ENCODE measurements around the gene NYAP1.
"Not testable (repeated sequence)": the region's sequence is repeated elsewhere in the genome, so short reads cannot be mapped to it uniquely, and the experiment has no call there.

NYAP1 gene

DNA sequence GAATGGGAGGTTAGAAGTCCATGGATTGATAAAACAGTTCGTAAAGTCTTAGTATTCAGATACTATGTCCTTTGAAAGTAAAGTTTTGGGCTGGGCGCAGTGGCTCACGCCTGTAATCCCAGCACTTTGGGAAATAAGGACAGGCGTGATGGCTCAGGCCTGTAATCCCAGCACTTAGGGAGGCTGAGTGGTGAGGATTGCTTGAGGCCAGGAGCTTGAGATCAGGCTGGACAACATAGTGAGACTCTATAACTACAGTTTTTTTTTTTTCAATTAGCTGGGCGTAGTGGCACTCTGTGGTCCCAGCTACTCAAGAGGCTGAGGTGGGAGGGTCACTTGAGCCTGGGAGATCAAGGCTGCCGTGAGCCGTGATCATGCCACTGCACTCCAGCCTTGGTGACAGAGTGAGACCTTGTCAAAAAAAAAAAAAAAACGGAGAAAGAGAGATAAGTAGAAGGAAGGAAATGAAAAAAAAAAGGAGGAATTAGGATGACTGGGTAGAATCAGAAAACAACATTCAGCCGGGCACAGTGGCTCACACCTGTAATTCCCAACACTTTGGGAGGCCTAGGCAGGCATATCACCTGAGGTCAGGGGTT lies 29.6 kb downstream of the NYAP1 start:
- DNase-seq (ENCODE audit: low read depth in 2 of 2) = no peak

DNA sequence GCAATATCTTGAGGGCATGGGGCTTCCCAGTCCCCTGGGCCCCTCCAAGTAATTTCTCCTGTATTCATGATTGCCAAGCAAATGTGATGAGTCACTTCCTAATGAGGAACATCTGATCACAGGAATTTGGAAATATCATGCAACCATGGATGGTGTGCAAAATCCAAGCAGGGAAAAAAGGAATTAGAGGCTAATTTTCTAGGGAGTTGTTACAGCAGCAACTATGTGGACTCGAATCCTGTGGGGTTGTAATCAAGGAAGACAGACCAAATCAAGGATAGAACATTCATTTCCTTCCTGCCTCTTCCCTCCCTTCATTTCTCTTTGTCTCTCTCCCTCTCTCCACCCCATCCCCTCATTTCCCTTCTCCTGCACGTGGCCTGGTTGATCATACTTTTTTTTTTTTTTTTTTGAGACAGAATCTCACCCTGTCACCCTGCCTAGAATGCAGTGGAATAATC lies 31.4 kb downstream of the NYAP1 start:
- DNase-seq (ENCODE audit: low read depth in 2 of 2) = no peak

DNA sequence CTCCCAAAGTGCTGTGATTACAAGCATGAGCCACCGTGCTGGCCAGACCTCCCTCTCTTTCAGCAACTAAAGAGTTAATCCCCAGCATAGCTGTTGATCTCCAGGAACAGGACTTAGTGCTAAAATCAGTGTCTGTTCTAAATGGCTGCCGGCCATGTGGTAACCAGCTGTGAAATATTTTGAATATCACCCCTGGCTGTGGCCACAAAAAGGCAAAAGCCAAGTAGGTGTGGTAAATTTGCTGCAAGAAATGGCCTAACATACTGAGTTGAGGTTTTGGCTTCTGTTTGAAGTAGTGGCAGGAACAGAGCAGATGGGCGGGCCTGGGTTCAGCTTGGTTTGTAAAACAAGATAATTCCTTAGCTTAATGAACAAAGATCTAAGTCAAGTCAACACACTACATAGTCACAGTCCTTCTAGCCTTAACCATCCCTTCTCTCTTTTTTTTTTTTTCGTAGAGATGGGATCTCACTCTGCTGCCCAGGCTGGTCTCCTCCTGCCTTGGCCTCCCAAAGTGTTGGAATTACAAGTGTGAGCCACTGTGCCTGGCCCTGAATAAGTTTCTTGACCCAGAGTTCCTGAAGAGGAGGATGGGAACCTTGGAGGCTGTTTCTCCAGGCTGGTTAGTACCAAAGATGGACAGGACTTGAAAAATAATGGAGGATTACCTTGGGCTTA lies 32.5 kb downstream of the NYAP1 start:
- peak; percentile 19 to 23 for DNase-seq (ENCODE audit: low read depth in 2 of 2)

DNA sequence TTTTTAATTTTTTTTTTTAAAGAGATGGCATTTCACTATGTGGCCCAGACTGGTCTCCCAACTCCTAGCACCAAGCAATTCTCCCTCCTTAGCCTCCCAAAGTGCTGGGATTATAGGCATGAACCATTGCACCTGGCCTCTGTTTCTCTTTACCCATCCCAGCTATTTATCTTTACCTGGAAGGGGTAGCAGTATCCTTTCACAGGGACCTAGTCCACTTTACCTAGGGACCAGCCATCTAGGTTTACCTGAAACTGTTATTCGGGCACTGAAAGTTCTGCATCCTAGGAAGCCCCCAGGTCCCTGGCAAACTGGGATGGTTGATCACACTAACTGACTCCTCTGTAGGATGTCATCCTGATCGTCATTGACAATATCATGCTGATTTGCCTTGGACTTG lies 33.6 kb downstream of the NYAP1 start:
- DNase-seq (ENCODE audit: low read depth in 2 of 2) = no peak

DNA sequence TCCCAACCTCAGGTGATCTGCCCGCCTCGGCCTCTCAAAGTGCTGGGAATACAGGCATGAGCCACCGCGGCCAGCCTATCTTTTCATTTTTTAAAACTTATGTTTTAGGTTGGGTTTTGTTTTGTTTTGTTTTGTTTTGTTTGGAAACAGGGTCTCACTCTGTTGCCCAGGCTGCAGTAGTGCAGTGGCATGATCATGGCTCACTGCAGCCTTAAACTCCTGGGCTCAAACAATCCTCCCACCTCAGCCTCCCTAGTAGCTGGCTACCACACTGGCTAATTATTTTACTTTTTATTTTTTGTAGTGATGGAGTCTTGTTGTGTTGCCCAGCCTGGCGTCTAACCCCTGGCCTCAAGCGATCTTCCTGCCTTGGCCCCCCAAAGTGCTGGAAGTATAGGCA lies 35.9 kb downstream of the NYAP1 start:
- no peak for DNase-seq (ENCODE audit: low read depth in 2 of 2)

DNA sequence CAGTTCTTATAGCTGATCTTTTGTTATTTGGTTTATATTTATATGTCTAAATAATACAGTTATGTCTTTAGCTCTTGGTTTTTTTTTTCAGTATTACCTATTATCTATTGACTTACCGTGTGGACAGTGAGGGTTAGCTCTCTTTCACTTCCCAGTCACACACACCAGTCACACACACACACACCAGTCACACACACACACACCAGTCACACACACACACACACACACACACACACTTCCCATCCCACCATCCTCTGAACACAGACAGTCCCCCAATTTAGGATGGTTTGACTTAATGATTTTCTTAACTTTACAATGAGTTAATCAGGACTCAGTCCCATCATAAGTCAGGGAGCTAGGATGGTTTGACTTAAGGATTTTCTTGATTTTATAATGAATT lies 36.4 kb downstream of the NYAP1 start:
- DNase-seq (ENCODE audit: low read depth in 2 of 2) = no peak

DNA sequence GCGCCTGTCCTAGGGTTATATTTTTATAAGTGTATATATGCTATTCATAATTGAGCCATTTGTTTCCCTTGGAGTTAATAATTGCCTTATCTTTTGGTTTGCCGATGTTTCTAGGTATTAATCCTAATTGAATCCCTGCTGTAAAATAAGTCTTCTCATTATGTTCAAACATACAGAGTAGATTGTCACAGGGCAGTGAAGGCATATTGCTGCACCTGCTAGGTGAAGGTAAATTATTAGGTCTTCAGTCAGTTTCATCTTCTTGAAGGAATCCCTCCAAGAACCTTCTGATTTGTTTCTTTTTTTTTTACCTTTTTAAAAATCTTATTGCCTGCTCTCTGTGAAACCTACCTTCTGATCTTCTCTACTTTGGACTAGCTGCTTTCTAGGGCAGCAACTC lies 37.3 kb downstream of the NYAP1 start:
- no peak for DNase-seq (ENCODE audit: low read depth in 2 of 2)

DNA sequence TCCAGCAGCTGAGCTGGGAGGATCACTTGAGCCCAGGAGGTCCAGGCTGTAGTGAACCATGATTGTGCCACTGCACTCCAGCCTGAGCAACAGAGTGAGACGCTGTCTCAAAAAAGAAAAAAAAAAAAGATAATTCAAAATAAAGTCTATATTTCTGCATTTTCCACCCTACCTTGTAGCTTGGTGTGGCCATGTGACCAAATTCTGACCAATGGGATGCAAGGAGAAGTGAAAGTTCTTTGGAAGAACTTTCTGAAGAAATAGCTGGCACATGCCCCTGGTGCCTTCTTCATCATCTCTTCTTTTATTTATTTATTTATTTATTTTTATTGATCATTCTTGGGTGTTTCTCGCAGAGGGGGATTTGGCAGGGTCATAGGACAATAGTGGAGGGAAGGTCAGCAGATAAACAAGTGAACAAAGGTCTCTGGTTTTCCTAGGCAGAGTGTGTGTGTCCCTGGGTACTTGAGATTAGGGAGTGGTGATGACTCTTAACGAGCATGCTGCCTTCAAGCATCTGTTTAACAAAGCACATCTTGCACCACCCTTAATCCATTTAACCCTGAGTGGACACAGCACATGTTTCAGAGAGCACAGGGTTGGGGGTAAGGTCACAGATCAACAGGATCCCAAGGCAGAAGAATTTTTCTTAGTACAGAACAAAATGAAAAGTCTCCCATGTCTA lies 38.3 kb downstream of the NYAP1 start:
- DNase-seq (ENCODE audit: low read depth in 2 of 2) = not testable (repeated sequence)

DNA sequence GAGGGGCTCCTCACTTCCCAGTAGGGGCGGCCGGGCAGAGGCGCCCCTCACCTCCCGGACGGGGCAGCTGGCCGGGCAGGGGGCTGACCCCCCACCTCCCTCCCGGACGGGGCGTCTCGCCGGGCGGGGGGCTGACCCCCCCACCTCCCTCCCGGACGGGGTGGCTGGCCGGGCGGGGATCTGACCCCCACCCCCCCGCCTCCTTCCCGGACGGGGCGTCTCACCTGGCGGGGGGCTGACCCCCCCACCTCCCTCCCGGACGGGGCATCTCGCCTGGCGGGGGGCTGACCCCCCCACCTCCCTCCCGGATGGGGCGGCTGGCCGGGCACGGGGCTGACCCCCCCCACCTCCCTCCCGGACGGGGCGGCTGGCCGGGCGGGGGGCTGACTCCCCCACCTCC lies 39.5 kb downstream of the NYAP1 start:
- DNase-seq (ENCODE audit: low read depth in 2 of 2) = not testable (repeated sequence)

DNA sequence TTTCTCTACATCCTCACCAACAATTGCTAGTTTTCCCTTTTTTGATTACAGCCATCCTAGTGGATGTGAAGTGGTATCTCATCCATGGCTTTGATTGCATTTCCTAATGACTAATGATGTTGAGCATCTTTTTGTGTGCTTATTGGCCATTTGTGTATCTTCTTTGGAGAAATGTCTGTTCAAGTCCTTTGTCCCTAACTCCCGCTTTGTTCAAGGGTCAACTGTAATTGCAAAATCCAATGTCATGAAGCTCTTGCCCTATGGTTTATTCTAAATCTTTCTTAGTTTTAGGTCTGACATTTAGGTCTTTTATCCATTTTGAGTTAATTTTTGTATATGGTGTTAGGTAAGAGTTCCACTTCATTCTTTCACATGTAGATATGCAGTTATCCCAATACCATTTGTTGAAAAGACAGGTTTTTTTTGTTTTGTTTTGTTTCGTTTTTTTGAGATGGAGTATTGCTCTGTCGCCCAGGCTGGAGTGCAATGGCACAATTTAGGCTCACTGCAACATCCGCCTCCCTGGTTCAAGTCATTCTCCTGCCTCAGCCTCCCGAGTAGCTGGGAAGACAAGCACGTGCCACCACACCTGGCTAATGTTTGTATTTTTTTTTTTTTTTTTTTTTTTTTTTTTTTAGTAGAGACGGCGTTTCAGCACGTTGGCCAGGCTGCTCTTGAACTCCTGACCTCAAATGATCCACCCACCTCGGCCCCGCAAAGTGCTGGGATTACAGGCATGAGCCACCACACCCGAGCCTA lies 44.6 kb downstream of the NYAP1 start:
- not testable (repeated sequence) for DNase-seq (ENCODE audit: low read depth in 2 of 2)

DNA sequence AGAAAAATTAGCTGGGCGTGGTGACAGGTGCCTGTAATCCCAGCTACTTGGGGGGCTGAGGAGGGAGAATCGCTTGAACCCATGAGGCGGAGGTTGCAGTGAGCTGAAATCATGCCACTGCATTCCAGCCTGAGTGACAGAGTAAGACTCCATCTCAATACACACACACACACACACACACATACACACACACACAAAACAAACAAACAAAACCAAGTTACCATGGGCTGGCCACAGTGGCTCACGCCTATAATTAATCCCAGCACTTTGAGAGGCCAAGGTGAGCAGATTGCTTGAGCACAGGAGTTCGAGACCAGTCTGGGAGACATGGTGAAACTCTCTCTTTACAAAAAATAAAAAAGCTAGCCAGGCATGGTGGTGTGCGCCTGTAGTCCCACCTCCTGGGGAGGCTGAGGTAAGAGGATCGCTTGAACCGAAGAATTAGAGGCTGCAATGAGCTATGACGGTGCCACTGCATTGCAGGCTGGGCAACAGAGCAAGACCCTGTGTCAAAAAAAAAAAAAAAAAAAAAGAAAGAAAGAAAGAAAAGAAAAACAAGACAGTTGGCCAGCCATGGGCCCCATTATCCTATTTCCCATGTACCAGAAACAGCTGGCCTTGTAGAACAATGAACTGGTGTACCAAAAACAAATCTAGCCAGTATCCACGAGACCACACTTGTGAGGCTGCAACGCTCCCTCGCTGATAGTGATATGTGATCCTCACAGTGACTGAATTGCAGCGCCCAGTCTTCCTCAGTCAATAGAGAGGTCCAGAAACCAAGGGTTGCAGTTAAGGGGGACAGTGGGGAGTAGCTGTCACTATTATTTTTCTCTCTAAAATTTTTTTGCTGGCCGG lies 48.7 kb downstream of the NYAP1 start:
- DNase-seq (ENCODE audit: low read depth in 2 of 2) = no peak

DNA sequence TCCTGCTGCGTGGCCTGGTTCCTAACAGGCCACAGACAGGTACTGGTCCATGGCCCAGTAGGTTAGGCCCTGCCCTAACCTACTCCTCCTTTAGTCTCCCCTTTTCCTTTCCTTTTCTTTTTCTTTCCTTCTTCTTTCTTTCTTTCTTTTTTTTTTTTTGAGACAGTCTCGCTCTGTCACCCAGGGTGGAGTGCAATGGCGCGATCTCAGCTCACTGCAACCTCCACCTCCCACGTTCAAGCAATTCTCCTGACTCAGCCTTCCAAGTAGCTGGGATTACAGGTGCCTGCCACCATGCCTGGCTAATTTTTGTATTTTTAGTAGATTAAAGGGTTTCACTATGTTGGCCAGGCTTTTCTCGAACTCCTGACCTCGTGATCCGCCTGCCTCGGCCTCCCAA lies 52.3 kb downstream of the NYAP1 start:
- not testable (repeated sequence) for DNase-seq (ENCODE audit: low read depth in 2 of 2)

DNA sequence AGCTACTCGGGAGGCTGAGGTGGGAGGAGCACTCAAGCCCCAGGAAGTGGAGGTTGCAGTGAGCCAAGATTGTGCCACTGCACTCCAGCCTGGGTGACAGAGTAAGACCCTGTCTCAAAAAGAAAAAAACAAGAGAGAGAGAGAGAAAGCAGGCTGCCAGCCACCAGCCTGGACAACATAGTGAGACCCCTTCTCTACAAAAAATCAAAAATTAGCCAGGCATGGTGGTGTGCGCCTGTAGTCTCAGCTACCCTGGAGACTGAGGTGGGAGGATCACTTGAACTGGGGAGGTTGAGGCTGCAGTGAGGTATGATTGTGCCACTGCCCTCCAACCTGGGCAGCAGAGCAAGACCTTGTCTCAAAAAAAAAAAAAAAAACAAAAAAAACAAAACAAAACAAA lies 53.0 kb downstream of the NYAP1 start:
- DNase-seq (ENCODE audit: low read depth in 2 of 2) = not testable (repeated sequence)

DNA sequence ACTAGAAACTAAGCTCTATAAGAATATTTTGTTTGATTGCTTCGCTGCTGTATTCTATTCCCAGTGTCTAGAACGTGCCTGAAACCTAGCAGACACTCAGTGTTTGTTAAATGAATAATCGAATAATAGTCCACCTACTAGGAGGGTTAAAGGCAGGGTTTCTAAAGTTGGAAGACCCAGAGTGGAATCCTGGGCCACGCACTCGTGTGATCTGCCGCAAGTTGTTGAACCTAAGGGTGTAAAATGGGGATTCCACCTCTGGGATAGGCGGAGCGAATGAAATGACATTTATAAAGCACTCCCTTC lies 54.6 kb downstream of the NYAP1 start:
- no peak for DNase-seq (ENCODE audit: low read depth in 2 of 2)

DNA sequence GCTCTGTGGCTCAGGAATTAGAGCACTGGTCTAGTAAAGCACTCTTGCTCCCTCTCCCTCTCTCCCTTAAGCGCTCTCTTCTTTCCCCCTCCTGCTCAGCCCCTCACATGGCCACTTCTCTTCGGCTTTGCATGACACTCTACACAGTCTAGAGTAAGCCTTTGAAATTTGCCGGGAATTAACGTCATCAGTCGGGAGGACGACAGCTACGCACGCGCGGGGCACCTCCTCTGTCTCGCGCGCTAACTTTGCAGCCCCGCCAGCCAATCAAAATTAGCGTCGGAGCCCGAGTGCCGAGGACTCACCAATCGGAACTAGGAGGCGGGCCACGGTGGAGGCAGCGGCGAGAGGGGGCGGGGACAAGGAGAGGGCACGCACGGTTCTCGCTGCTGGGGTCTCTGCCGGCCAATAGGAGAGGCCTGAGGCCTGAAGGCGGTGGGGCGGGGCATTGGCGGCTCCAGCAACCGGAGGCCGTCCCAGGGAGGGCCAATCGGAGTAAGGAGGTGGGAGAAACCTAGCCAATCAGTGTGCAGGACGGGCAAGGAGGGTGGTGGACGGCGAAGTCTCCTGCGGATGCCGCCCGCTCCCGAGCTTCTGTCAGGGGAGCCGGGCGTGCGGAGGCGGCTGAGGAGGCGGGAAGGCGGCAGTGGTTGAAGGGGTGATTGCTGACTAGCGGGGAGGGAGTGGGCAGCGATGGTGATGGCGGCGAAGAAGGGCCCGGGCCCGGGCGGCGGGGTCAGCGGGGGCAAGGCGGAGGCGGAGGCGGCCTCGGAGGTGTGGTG lies 55.1 kb downstream of the NYAP1 start, which contains the start of gene AGFG2:
TSS of gene AGFG2 (plus strand) at position 550 of the 782 bp plus-strand sequence. CDS start at position 694, 144 bp downstream.
- DNase-seq (ENCODE audit: low read depth in 2 of 2) = peak; percentile 100

DNA sequence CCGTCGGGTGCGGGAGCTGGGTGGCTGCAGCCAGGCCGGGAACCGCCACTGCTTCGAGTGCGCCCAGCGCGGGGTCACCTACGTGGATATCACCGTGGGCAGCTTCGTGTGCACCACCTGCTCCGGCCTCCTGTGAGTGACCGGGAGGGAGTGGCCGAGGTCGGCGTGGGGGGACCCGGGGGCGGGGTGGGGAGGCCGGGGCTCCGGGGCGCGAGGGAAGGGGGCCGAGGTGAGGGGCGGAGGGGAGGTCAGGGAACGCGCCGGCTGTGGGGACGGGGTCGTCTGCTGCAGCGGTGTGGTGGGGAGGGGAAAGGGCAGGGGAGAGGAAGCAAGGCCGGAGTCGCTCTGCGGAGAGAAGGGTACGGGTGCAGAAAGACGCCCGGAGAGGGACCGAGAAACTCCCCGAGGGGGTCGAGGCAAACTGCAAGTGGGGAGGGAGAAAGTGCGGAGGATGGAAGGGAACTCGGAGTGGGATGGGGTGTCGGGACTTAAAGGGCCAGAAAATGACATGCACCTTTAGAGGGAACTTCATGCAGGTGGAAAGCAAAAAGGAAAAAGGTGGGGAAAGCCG lies 55.8 kb downstream of the NYAP1 start:
- DNase-seq (ENCODE audit: low read depth in 2 of 2) = no peak

DNA sequence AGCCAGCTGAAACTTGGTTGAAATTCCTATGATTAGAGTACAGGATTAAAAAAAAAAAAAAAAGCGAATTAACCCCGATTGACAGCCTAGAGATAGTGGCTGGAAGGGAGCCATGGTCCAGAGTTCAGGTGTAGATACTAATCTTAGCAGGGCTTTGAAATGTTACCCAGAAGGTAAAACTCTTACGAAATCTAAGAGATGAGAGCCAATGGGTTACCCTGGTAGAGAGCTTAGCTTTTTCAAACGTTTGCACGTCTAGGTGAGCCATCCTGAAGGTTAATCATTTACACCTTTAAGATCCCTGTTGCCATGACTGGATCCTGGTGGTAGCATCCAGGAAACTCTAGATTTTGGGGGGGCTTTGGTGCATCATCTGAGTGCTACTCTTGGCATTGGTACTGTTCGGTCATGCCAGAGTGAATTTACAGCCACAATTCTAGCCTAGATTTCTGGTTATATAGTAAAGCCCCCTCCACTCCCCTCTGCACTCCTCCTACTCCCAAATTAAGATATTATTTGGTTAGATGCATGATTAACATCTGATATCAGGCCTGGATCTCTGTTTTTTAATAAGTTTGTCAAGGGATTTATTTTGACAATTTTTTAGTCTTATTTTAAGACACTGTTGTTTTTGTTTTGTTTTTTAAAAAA lies 56.5 kb downstream of the NYAP1 start:
- DNase-seq (ENCODE audit: low read depth in 2 of 2) = no peak

DNA sequence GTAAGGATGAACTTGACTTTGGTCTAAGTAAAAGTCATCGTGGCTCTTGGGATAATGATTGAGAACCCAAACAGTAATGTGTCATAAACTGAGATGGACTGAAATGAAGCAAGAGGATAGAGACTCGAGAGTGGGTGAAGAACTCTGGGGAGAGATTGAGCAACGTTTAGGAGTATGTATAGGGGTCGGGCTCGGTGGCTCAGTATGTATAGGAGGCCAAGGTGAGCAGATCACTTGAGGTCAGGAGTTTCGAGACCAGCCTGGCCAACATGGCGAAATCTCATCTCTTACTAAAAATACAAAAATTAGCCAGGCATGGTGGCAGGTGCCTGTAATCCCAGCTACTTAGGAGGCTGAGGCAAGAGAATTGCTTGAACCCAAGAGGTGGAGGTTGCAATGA lies 57.6 kb downstream of the NYAP1 start:
- DNase-seq (ENCODE audit: low read depth in 2 of 2) = not testable (repeated sequence)

DNA sequence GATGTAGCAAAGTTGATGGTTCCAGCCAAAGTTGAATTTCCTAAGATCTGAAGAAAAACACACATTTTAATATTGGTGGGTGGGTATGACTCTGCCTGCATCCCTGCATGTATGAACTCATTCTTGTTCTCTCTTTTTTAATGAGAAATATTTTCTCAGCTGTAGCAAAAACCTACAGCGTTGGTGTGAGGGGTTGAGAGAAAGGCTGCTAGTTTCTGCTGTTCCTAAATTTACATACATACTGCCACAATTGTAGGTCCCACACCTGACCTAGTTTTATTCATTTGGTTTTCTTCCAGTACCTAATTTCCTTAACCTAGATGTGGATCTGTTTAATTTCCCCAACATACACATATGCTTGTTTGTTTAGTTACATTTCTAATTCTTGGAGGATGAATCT lies 59.9 kb downstream of the NYAP1 start:
- no peak for DNase-seq (ENCODE audit: low read depth in 2 of 2)

DNA sequence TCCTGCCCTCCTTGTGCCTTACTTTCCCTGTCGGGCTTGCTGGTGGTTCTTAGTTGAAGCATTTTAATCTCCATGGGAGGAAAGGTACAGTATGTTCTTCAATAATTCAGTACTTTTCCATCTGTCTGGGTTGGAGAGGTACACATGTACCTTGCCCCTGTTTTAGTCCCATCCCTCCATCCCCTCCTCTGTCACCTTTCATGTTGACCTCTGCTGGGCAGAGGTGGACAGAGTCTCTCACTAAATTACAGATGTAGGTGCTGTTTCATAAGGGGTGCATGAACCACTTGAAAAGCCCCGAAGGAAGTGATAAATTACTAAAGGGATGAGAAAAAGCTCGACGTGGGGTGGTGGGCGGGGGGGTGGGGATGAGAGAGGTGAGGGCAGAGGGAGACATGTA lies 60.7 kb downstream of the NYAP1 start:
- no peak for DNase-seq (ENCODE audit: low read depth in 2 of 2)
